Measurements from ENCODE around the gene ABHD4. TPM values are rescaled to one million over a fixed set of nuclear protein-coding genes. Genes with fewer than 3 reads are reported as not detected.

ABHD4 gene
- total RNA-seq, 2 experiments from 2014 or later = 5.6 to 15.6 TPM

GRCh38 chr14:22598896-22599244, 770 bp downstream of the ABHD4 start:
- no peaks in the 10 kb centered on the region for H3K9me3 ChIP-seq (ENCODE audit: low read length)
- peaks cover 48% of the 10 kb centered on the region for H3K4me1 ChIP-seq (ENCODE audit: insufficient read depth, low read length, poor library complexity, severe bottlenecking)
- H3K4me2 ChIP-seq (ENCODE audit: low read length) = peak overlapping the region; percentile 95
- intact Hi-C loops (cut with micrococcal nuclease; ENCODE audit: unreplicated experiment) = no loop called here
- H3K36me3 ChIP-seq (ENCODE audit: insufficient read depth, low read length) = peaks cover 14% of the 10 kb centered on the region; the same call in 1 of the 2 replicates
- peak overlapping the region; percentile 98 for H2AFZ ChIP-seq (ENCODE audit: low read length)
- peak; percentile 53 for DNase-seq (ENCODE audit: low spot score)
- no peaks in the 10 kb centered on the region for H3K9me2 ChIP-seq (ENCODE audit: insufficient read depth, low read length)
- H3K27ac ChIP-seq (ENCODE audit: low read depth, low read length, poor library complexity, severe bottlenecking) = no peak overlapping the region
- CTCF ChIA-PET (ENCODE audit: unreplicated experiment) = interaction anchor here (1.2 to 1.5 kb wide), 4 partner anchors 9 to 253 kb away, joined by 3 to 8 read pairs (median 4); partner anchors contain the start of gene DAD1
- peak; percentile 66 for TF ChIP-seq CTCF (conservative IDR thresholded peaks at IDR 0.05; ENCODE audit: low read length)
- TF ChIP-seq EZH2phosphoT487 (IDR thresholded peaks at IDR 0.05; ENCODE audit: borderline replicate concordance, low read depth, low read length) = no peak
- BruUV-seq (replicated peaks) = no TSS peak
- H3K4me3 ChIP-seq (ENCODE audit: low read depth, low read length, poor library complexity, severe bottlenecking) = peak overlapping the region; percentile 88
- no peaks in the 10 kb centered on the region for H4K20me1 ChIP-seq (ENCODE audit: insufficient read depth, low read length)
- POLR2A ChIA-PET = interaction anchor here (0.6 to 6.4 kb wide), 11 partner anchors 8 to 264 kb away, joined by 3 to 47 read pairs (median 4); partner anchors contain the start of gene DAD1
- no peaks in the 10 kb centered on the region for H3K79me2 ChIP-seq (ENCODE audit: insufficient read depth, low read depth, low read length)

GRCh38 chr14:22599349-22599748, 1.2 kb downstream of the ABHD4 start:
- no peak overlapping the region for H3K27ac ChIP-seq (ENCODE audit: low read depth, low read length, poor library complexity, severe bottlenecking)
- no peaks in the 10 kb centered on the region for H3K9me2 ChIP-seq (ENCODE audit: insufficient read depth, low read length)
- BruUV-seq (replicated peaks) = no TSS peak
- peaks cover 48% of the 10 kb centered on the region for H3K4me1 ChIP-seq (ENCODE audit: insufficient read depth, low read length, poor library complexity, severe bottlenecking)
- peaks cover 15% of the 10 kb centered on the region; the same call in 1 of the 2 replicates for H3K36me3 ChIP-seq (ENCODE audit: insufficient read depth, low read length)
- no peak overlapping the region; the same call in 1 of the 2 replicates for H2AFZ ChIP-seq (ENCODE audit: low read length)
- peak overlapping the region; percentile 88 for H3K4me3 ChIP-seq (ENCODE audit: low read depth, low read length, poor library complexity, severe bottlenecking)
- CTCF ChIA-PET (ENCODE audit: unreplicated experiment) = interaction anchor here (1.3 to 1.5 kb wide), 3 partner anchors 10 to 253 kb away, joined by 3 to 8 read pairs (median 4); partner anchors contain the start of gene DAD1
- DNase-seq (ENCODE audit: low spot score) = no peak
- no peaks in the 10 kb centered on the region for H3K79me2 ChIP-seq (ENCODE audit: insufficient read depth, low read depth, low read length)
- H4K20me1 ChIP-seq (ENCODE audit: insufficient read depth, low read length) = no peaks in the 10 kb centered on the region
- intact Hi-C loops (cut with micrococcal nuclease; ENCODE audit: unreplicated experiment) = no loop called here
- TF ChIP-seq EZH2phosphoT487 (IDR thresholded peaks at IDR 0.05; ENCODE audit: borderline replicate concordance, low read depth, low read length) (no peak), CTCF (conservative IDR thresholded peaks at IDR 0.05; ENCODE audit: low read length) (no peak)
- H3K4me2 ChIP-seq (ENCODE audit: low read length) = peak overlapping the region; percentile 95
- no peaks in the 10 kb centered on the region for H3K9me3 ChIP-seq (ENCODE audit: low read length)
- POLR2A ChIA-PET = interaction anchor here (0.9 to 6.4 kb wide), 8 partner anchors 10 to 264 kb away, joined by 3 to 47 read pairs (median 4); partner anchors contain the start of gene DAD1

GRCh38 chr14:22600027-22600426, 1.9 kb downstream of the ABHD4 start:
- peak overlapping the region; percentile 95 for H3K4me2 ChIP-seq (ENCODE audit: low read length)
- no peaks in the 10 kb centered on the region for H3K79me2 ChIP-seq (ENCODE audit: insufficient read depth, low read depth, low read length)
- no peak overlapping the region for H3K27ac ChIP-seq (ENCODE audit: low read depth, low read length, poor library complexity, severe bottlenecking)
- intact Hi-C loops (cut with micrococcal nuclease; ENCODE audit: unreplicated experiment) = no loop called here
- POLR2A ChIA-PET = interaction anchor here (0.6 to 6.4 kb wide), 2 partner anchors 11 to 12 kb away, joined by 3 to 47 read pairs; partner anchors contain the start of gene DAD1
- H3K4me1 ChIP-seq (ENCODE audit: insufficient read depth, low read length, poor library complexity, severe bottlenecking) = peaks cover 48% of the 10 kb centered on the region
- TF ChIP-seq EZH2phosphoT487 (IDR thresholded peaks at IDR 0.05; ENCODE audit: borderline replicate concordance, low read depth, low read length) (no peak), CTCF (conservative IDR thresholded peaks at IDR 0.05; ENCODE audit: low read length) (no peak)
- no peaks in the 10 kb centered on the region for H4K20me1 ChIP-seq (ENCODE audit: insufficient read depth, low read length)
- H2AFZ ChIP-seq (ENCODE audit: low read length) = no peak overlapping the region
- H3K9me2 ChIP-seq (ENCODE audit: insufficient read depth, low read length) = no peaks in the 10 kb centered on the region
- DNase-seq (ENCODE audit: low spot score) = no peak
- peak overlapping the region; percentile 88 for H3K4me3 ChIP-seq (ENCODE audit: low read depth, low read length, poor library complexity, severe bottlenecking)
- H3K9me3 ChIP-seq (ENCODE audit: low read length) = no peaks in the 10 kb centered on the region
- no TSS peak for BruUV-seq (replicated peaks)
- CTCF ChIA-PET (ENCODE audit: unreplicated experiment) = interaction anchor here (1.5 kb wide), 2 partner anchors 43 to 252 kb away, joined by 3 to 4 read pairs; no protein-coding TSS in a partner anchor
- peaks cover 15% of the 10 kb centered on the region; the same call in 1 of the 2 replicates for H3K36me3 ChIP-seq (ENCODE audit: insufficient read depth, low read length)
